HK-2 (cell line): ENCODE results near the gene HIVEP3.
"Not testable (repeated sequence)": the region's sequence is repeated elsewhere in the genome, so short reads cannot be mapped to it uniquely, and the experiment has no call there.

Experiments used
- DNase-seq: peaks from one replicate; pipeline ENCODE4 v3.0.0-alpha.2; 2018; ENCODE audit not compliant: unreplicated experiment

Gene HIVEP3

DNA sequence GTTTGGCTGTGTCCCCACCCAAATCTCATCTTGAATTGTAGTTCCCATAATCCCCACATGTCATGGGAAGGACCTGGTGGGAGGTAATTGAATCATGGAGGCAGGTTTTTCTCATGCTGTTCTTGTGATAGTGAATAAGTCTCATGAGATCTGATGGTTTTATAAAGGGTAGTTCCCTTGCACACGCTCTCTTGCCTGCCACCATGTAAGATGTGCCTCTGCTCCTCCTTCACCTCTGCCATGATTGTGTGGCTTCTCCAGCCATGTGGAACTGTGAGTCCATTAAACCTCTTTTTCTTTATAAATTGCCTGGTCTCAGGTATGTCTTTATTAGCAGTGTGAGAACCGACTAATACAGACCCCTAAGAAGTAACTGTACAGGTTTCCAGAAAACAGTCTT, 2.5 kb upstream of the HIVEP3 start:
- DNase-seq = not testable (repeated sequence)

DNA sequence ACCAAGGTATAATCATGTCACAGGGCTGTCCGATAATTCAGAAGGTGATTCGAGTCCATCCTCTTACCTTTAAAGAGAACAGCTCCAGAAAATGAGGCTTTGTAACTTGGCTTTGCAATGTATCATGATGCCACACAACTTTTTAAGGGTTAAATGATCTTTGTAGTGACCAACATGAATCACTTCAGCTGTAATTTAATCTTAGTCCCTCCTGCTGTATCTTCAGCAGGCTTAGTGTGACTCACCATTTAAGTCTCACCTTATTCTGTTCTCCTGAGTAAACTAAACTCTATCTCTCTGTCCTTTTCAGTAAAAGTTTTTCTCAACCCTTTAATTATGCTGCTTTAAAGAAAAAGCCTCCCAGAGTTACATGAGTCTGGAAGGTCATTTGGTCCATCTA, 1.9 kb upstream of the HIVEP3 start:
- no peak for DNase-seq

DNA sequence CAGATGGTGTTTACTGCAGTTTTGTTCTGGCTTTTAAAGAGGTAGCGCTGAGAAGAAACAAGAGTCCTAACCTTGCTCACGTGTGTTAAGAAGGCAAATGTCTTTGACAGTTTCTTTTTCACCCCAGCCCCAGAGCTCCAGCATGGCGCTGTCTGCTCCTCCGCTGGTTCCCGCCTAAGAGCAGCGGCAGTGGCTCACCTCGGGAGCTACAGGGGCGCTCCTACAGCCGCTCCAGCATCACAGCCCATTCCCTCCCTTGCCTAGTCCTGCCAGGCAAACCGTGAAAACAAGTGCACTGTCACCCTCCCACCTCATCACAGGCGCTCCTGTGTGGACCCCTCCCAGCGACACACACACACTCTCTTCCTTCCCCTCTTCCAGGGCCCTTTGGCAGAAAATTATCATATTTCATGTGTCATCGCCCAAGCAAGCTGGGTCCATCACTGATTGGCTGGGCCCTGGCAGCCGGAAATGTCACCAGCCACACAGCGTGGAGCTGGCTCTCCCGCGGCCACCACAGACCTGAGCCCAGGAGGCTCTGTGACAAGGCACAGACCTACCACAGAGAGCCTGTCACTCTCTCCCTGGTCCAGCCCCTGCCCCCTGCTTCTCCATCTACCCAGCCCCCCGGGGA, 1.2 kb upstream of the HIVEP3 start:
- DNase-seq = no peak

- no peak for DNase-seq
Measured at GRCh38 chr1:41919131-41919530, 409 bp upstream of the HIVEP3 start.

DNA sequence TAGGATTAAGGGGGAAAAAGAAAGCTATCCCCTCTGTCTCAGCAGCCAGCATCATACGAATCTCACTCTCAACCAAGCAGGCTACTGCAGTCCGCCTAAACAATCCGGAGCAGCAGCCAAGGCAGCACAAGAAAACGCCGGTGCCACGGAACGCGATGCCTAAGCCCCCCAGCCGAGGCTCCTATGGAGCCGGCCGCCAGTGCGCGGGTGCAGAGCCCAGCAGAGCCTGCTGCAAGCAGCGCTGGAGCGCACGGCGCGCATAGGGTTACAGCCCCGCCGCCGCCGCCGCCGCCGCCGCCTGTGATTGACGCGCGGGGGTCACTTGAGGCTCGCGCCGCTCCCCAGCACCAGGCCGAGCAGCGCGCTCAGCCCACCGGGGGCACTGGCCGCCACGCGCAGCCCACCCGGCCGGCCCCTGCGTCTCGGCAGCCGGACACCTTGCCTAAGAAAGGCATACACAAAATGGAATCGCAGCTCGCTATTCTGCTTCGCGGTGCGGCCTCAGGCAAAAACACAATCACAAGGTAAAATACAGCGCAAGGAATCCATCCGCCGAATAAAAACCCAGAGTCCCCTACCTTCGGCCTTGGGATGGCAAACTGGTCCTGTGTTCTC, 780 bp downstream of the HIVEP3 start:
- DNase-seq = peak; percentile 40

DNA sequence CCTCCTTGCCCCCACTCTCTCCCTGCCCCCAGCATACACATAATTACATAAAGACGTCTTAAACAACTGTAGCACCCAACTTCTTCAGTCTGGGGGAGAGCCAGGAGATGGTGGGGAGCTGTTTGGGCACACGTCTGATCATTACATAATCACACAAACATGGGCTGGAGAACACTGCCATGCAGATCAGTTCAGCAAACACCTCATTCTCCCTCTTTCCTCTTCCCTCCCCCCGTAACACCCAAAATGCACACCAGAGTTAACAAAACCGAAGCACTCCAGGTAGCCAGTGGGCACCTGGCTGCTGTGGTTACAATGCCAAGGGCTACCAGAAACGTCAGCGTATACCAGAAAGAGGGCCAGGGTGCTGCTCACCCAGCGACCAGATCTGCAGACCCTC, 1.6 kb downstream of the HIVEP3 start:
- DNase-seq = no peak

- no peak for DNase-seq
Measured at GRCh38 chr1:41915786-41916571, 2.7 kb downstream of the HIVEP3 start.

DNA sequence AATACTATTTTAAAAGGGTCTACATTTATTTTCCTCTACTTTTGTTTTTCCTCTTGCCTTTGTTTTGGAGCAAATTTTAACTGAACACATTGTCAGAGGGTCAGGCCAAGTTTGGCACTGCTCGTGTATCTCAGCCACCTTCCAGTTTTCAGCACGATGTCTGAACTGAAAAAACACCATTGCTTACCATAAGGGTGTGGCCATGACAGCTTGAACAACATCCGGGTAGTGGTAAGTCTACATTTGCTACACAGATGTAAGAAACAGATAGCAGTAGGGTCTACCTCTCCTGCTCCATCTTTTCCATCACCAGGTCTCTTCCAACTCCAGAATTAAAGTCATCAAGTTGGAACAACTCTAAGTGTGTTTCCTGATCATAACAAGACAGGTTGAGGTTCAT, 4.2 kb downstream of the HIVEP3 start:
- DNase-seq = no peak

DNA sequence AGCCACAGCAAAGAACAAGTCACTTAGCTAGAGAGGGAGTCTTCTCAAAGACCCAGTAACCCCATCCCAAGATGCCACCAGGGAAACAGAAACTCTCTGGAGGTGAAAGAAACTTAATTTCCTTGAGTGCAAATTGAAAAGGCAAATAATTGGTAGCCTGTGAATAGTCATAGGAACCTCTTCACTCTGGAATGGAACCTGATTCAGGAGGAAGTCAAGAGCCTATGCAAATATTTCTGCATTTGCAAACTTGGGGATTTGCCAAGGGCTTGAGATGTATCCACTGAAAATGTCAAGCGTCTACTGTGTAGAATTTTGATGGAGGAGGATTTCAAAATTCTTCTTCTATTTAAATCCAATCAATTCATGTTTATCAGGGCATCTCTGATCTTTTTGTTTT, 5.7 kb downstream of the HIVEP3 start:
- no peak for DNase-seq

DNA sequence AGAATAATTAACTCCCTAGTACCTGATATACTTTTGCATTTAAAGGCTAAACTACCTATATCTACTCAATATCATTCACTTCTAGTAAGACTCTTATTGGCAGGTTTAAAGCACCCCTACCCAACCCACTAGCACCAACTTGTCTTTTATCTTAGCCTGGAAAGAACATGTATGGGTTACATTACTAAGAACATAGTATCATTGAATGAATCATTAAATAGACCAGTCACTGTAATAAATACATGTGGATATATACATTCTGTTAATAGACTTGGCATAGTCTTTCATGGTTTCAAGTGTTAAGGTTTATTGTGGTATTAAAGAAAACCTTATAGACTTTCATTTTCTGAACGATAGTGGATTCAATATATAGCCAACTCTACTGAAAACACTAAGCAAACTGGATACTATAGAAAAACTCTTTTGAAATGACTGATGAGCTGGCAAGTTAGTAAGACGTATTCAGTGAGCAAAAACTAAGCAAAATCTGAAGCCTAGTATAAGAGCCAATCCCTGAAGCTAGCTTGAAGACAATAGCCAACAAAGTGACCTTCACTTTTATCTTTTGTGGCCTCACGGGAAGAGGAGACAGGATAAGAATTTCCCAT, 10.3 kb downstream of the HIVEP3 start:
- DNase-seq = no peak

- no peak for DNase-seq
Measured at GRCh38 chr1:41907446-41907845, 11.3 kb downstream of the HIVEP3 start.

- DNase-seq = no peak
Measured at GRCh38 chr1:41906943-41907342, 11.8 kb downstream of the HIVEP3 start.

DNA sequence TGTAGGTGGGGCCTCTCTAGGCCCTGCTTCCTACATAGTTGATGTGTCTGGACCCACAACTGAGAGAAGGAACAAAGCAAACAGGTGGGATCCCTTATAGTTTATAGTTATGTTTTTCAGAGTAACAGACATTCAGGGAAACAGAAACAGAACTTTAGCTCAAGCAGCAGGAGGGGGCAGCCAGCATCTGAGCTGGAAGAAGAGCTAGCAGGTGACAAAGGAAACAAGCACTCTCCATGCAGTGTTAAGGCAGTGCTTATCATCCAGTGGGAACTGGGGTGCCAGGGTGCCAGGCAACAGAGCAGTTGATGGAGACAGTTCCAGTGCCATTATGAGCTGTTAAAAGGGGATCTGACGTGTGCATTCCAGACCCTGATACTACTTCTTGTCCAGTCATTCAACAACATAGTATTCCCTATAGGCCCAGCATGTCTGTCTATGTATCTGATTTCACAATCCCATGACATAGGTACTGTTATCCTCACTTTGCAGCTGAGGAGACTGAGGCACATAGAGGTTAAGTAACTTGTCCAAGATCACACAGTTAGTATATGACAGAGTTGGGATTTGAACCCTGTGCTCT, 13.5 kb downstream of the HIVEP3 start:
- no peak for DNase-seq

- no peak for DNase-seq
Measured at GRCh38 chr1:41902664-41903063, 16.1 kb downstream of the HIVEP3 start.

GRCh38 chr1:41902159-41902577, 16.6 kb downstream of the HIVEP3 start:
- peak; percentile 63 for DNase-seq

DNA sequence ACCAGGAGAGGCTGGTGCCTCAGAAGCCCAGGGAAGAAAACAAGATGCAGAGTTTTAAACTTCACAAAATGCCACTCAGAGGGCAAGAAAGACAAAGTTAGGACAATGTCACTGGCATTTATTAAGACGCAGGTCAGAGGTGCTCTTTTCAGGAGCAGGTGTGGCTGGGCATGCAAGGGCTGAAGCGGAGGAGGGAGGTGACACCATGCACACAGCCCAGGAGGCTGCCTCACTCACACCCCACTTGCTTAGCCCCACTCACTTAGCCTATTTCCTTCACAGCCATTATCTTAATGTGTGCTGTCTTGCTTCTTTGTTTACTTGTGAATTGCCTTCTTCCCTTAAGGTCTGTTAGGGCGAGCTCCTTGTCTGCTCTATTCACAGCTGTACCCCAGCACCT, 17.2 kb downstream of the HIVEP3 start:
- DNase-seq = no peak

GRCh38 chr1:41900603-41901444, 17.9 kb downstream of the HIVEP3 start:
- DNase-seq = peak; percentile 60

DNA sequence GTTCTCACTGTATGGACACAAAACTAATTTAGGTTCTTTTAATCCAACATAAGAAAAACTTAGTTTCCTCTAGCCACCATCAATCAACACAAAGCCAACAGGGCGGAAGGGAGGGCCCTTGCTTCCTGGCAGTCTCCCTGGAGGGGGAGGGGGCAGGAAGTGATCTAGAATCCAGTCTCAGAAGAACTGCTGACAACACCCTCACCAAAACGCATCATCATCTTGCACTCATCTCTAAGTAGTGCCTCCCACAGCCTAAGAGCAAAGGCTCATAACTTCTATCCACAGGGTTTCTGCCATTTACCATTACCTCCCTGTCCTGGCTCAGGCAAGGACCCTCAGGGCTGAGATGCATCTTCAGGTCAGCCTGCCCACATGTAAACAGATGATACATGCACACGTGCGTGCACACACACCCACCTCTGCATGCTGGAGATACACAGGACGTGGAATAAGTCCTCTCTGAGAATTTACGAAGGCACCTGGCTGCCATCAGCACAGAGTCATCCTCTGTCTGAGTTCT, 20.5 kb downstream of the HIVEP3 start:
- DNase-seq = peak; percentile 35

GRCh38 chr1:41895552-41895951, 23.2 kb downstream of the HIVEP3 start:
- no peak for DNase-seq

DNA sequence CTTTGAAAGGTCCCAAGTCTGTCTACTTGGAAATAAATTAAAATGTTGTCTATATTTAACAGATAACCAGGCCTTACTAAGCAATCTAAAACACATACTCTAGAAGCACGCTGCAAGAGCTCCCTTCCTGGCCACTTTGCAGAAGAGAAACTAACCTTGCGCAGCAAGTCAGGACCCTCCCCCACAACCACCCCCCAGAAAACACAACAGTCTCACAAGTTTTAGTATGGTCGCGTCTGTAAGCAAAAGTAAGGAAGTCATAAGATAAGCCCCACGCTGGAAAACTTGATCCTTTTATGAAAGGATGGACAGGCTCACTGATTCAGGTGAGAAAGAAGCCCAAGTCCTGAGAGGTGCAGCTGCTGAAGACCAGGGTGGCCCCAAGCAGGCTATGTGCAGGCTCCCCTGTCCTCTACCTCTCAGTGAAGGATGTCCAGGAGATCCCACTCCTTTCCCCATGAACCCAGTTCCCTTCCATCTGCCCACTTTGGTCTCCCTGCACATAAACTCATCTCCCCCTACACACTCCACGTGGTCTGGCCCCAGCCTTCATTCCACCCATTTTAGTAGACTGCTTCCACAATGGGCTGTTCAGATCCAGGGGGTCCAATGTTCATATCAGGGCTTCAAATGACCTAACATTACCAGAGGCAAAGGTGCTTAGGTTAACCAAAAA, 23.8 kb downstream of the HIVEP3 start:
- no peak for DNase-seq
